ENCODE data around the gene TCF4. TPM values are rescaled to one million over a fixed set of nuclear protein-coding genes. Genes with fewer than 3 reads are reported as not detected.
A peak's percentile ranks its signal among the peaks of the same experiment; 100 is the strongest.

Gene TCF4
- total RNA-seq, 2 experiments from 2014 or later, result 75.9 to 76.0 TPM

DNA sequence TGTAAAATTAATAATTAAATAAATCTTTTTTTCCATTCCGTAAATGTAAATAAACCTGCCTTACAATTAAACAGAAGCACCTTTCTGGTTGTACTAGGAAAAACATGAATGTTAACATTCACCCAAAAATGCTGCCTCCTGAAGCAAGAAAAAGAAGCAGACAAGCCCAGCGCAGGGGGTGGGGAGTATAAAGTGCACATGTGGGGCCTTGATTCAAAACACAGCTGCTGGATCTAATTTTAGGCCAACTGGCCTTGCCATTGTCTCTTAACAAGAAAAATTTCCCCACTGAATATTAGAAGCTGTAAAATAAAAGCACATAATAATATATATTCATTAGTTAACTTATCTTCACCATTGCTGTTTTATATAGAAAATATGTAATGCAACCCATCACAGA lies 28.3 kb downstream of the TCF4 start:
- DNase-seq (ENCODE audit: low spot score), result peak; percentile 67
- H3K4me1 ChIP-seq (ENCODE audit: insufficient read depth, low read length, poor library complexity, severe bottlenecking), result peaks cover 26% of the 10 kb centered on the region
- H3K9me3 ChIP-seq (ENCODE audit: low read length), result peaks cover 4% of the 10 kb centered on the region; the same call in 1 of the 2 replicates
- TF ChIP-seq EZH2phosphoT487 (IDR thresholded peaks at IDR 0.05; ENCODE audit: borderline replicate concordance, low read depth, low read length), result no peak
- TF ChIP-seq, protein P1, sequence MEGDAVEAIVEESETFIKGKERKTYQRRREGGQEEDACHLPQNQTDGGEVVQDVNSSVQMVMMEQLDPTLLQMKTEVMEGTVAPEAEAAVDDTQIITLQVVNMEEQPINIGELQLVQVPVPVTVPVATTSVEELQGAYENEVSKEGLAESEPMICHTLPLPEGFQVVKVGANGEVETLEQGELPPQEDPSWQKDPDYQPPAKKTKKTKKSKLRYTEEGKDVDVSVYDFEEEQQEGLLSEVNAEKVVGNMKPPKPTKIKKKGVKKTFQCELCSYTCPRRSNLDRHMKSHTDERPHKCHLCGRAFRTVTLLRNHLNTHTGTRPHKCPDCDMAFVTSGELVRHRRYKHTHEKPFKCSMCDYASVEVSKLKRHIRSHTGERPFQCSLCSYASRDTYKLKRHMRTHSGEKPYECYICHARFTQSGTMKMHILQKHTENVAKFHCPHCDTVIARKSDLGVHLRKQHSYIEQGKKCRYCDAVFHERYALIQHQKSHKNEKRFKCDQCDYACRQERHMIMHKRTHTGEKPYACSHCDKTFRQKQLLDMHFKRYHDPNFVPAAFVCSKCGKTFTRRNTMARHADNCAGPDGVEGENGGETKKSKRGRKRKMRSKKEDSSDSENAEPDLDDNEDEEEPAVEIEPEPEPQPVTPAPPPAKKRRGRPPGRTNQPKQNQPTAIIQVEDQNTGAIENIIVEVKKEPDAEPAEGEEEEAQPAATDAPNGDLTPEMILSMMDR (conservative IDR thresholded peaks at IDR 0.05; ENCODE audit: low read length), result no peak
- peaks cover 66% of the 10 kb centered on the region; the same call in 1 of the 2 replicates for H3K79me2 ChIP-seq (ENCODE audit: insufficient read depth, low read depth, low read length)
- CTCF ChIA-PET (ENCODE audit: unreplicated experiment), result no interaction called here
- no peaks in the 10 kb centered on the region for H3K9me2 ChIP-seq (ENCODE audit: insufficient read depth, low read length)
- intact Hi-C loops (cut with micrococcal nuclease; ENCODE audit: unreplicated experiment), result no loop called here
- H2AFZ ChIP-seq (ENCODE audit: low read length), result no peak overlapping the region
- H3K4me3 ChIP-seq (ENCODE audit: low read depth, low read length, poor library complexity, severe bottlenecking), result peak overlapping the region; percentile 12
- H4K20me1 ChIP-seq (ENCODE audit: insufficient read depth, low read length), result no peaks in the 10 kb centered on the region
- peaks cover 48% of the 10 kb centered on the region for H3K36me3 ChIP-seq (ENCODE audit: insufficient read depth, low read length)
- peak overlapping the region; percentile 47 for H3K27ac ChIP-seq (ENCODE audit: low read depth, low read length, poor library complexity, severe bottlenecking)
- H3K4me2 ChIP-seq (ENCODE audit: low read length), result peak overlapping the region; percentile 57
- POLR2A ChIA-PET, result interaction anchor here (1.0 to 1.1 kb wide), 2 partner anchors 10 to 110 kb away, joined by 3 to 5 read pairs; no protein-coding TSS in a partner anchor
- BruUV-seq (replicated peaks), result no TSS peak

DNA sequence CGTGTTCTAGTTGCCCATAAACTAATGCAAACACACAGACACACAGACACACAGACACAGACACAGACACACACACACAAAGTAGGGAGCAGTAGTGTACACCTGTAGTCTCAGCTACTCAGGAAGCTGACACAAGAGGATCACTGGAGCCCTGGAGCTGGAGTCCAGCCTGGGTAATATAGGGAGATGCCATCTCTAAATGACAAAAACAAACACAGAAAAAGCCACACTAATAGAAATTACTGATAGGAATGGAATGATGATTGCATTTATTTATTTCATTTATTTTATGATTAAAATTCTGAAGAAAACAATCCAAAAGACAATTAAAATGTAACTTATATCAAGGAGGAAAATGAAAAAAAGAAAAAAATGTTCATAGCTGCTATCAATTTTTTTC lies 30.8 kb downstream of the TCF4 start:
- CTCF ChIA-PET (ENCODE audit: unreplicated experiment), result no interaction called here
- no TSS peak for BruUV-seq (replicated peaks)
- POLR2A ChIA-PET, result no interaction called here

More for the DNA sequence above, 30.8 kb downstream of the TCF4 start:
- no peak overlapping the region for H3K27ac ChIP-seq (ENCODE audit: low read depth, low read length, poor library complexity, severe bottlenecking)
- H3K4me1 ChIP-seq (ENCODE audit: insufficient read depth, low read length, poor library complexity, severe bottlenecking), result peaks cover 26% of the 10 kb centered on the region
- H4K20me1 ChIP-seq (ENCODE audit: insufficient read depth, low read length), result no peaks in the 10 kb centered on the region
- no peaks in the 10 kb centered on the region for H3K9me2 ChIP-seq (ENCODE audit: insufficient read depth, low read length)
- no peak overlapping the region for H2AFZ ChIP-seq (ENCODE audit: low read length)
- H3K4me3 ChIP-seq (ENCODE audit: low read depth, low read length, poor library complexity, severe bottlenecking), result no peak overlapping the region
- peaks cover 4% of the 10 kb centered on the region; the same call in 1 of the 2 replicates for H3K9me3 ChIP-seq (ENCODE audit: low read length)
- no peak for DNase-seq (ENCODE audit: low spot score)
- intact Hi-C loops (cut with micrococcal nuclease; ENCODE audit: unreplicated experiment), result no loop called here
- peaks cover 72% of the 10 kb centered on the region; the same call in 1 of the 2 replicates for H3K79me2 ChIP-seq (ENCODE audit: insufficient read depth, low read depth, low read length)
- peaks cover 24% of the 10 kb centered on the region for H3K36me3 ChIP-seq (ENCODE audit: insufficient read depth, low read length)
- no peak for TF ChIP-seq EZH2phosphoT487 (IDR thresholded peaks at IDR 0.05; ENCODE audit: borderline replicate concordance, low read depth, low read length)
- TF ChIP-seq, protein P1 (conservative IDR thresholded peaks at IDR 0.05; ENCODE audit: low read length), result no peak
- no peak overlapping the region for H3K4me2 ChIP-seq (ENCODE audit: low read length)

Data from OCI-LY7 (cell line).